GM12878 (cell line): Measurements from ENCODE around the gene ROBO1. TPM values are rescaled to one million over a fixed set of nuclear protein-coding genes. Genes with fewer than 3 reads are reported as not detected.

Source experiments
- ATAC-seq: fragments of 200-7000 bp; cut with Tn5 transposase; 3 replicates; pipeline ENCODE4 v1.9.1; 2020; ENCODE audit warnings: mild to moderate bottlenecking, moderate library complexity
- BruUV-seq: library from RNA; stranded (reverse); fragments of 400-500 nt; replicated peaks from 2 replicates; lab custom pipeline; 2021; lab: Mats Ljungman, UMichigan
- CTCF ChIA-PET: fragments of 300-600 bp; sonication (Branson Sonifier 250); formaldehyde crosslinking; extraction: SDS; loops from one replicate; lab custom pipeline; 2021; ENCODE audit warnings: inconsistent platforms; lab: Yijun Ruan, JAX
- POLR2A ChIA-PET: fragments of 350-600 bp; formaldehyde crosslinking; extraction: SDS; loops from one replicate; lab custom pipeline; 2021; ENCODE audit warnings: inconsistent platforms; lab: Charles Lee
- RAD21 ChIA-PET: fragments of 300-600 bp; sonication (Branson Sonifier 250); formaldehyde crosslinking; loops from one replicate; lab custom pipeline; 2023; ENCODE audit warnings: antibody characterized with exemption; ENCODE audit not compliant: unreplicated experiment; lab: Charles Lee
- SMC1A ChIA-PET: fragments of 300-600 bp; sonication (Branson Sonifier 250); formaldehyde crosslinking; loops from one replicate; lab custom pipeline; 2023; ENCODE audit not compliant: unreplicated experiment, uncharacterized antibody; lab: Charles Lee
- DNase-seq: peaks from one replicate; pipeline ENCODE4 v3.0.0-alpha.2; 2011; ENCODE audit warnings: low read depth, low spot score
- FAIRE-seq: peaks from 3 replicates; lab custom pipeline; 2011; peaks lifted over from hg19 to GRCh38; lab: Jason Lieb, UNC
- H2AFZ ChIP-seq: 2 replicates; pipeline ENCODE4 v1.6.0; 2011; ENCODE audit warnings: low read depth, low read length, control low read depth; ENCODE audit not compliant: control insufficient read depth
- H3K27ac ChIP-seq: 2 replicates; pipeline ENCODE4 v1.5.1; 2011; ENCODE audit warnings: control low read depth; ENCODE audit not compliant: control insufficient read depth, insufficient read depth
- H3K27me3 ChIP-seq, 2 experiments: replicated peaks in 1 of 2; 2 replicates each; pipeline versions ENCODE4 v1.6.0 to v1.6.1; 2011; ENCODE audit warnings: low read length in 1 of 2; ENCODE audit not compliant: control insufficient read depth in 2 of 2, insufficient read depth in 2 of 2
- H3K36me3 ChIP-seq, 2 experiments: 2 replicates each; pipeline ENCODE4 v1.5.1; 2011; ENCODE audit warnings: low read length in 1 of 2; ENCODE audit not compliant: control insufficient read depth in 2 of 2, insufficient read depth in 2 of 2
- H3K4me1 ChIP-seq: 2 replicates; pipeline ENCODE4 v1.6.1; 2011; ENCODE audit warnings: mild to moderate bottlenecking, low read length, moderate library complexity, mixed read lengths; ENCODE audit not compliant: control insufficient read depth, insufficient read depth
- H3K4me2 ChIP-seq: 2 replicates; pipeline ENCODE4 v1.6.0; 2011; ENCODE audit warnings: control low read depth; ENCODE audit not compliant: control insufficient read depth, insufficient read depth
- H3K4me3 ChIP-seq: fragments of 200-600 bp; sonication (generic); 2 replicates; pipeline ENCODE4 v1.5.1; 2016
- H3K79me2 ChIP-seq: 2 replicates; pipeline ENCODE4 v1.6.0; 2011; ENCODE audit warnings: low read length; ENCODE audit not compliant: control insufficient read depth, insufficient read depth
- H3K9ac ChIP-seq: 2 replicates; pipeline ENCODE4 v1.8.0; 2011; ENCODE audit warnings: low read length, control low read depth, mixed read lengths; ENCODE audit not compliant: control insufficient read depth, insufficient read depth
- H3K9me3 ChIP-seq: replicated peaks from 3 replicates; pipeline ENCODE4 v1.5.1; 2011; ENCODE audit warnings: mild to moderate bottlenecking, low read length; ENCODE audit not compliant: control insufficient read depth, insufficient read depth
- H4K20me1 ChIP-seq: 2 replicates; pipeline ENCODE4 v1.6.0; 2011; ENCODE audit not compliant: control insufficient read depth, insufficient read depth
- BMI1 ChIP-seq: fragments of 450-650 bp; IDR thresholded peaks from 2 replicates; pipeline ENCODE4 v1.6.1; 2016; ENCODE audit warnings: mild to moderate bottlenecking, moderate library complexity, borderline replicate concordance
- EED ChIP-seq: sonication (generic); IDR thresholded peaks from 2 replicates; pipeline ENCODE4 v1.6.1; 2016; ENCODE audit warnings: antibody characterized with exemption, low read depth
- FOS ChIP-seq: IDR thresholded peaks from 3 replicates; pipeline ENCODE4 v1.6.1; 2011; ENCODE audit warnings: borderline replicate concordance; ENCODE audit not compliant: insufficient read length; ENCODE audit errors: extremely low read depth
- FOXM1 ChIP-seq: IDR thresholded peaks from 2 replicates; pipeline ENCODE4 v1.6.1; 2012; ENCODE audit warnings: low read depth, mild to moderate bottlenecking, inconsistent platforms, low read length, moderate library complexity
- MXI1 ChIP-seq: fragments of 150-350 bp; IDR thresholded peaks from 2 replicates; pipeline ENCODE4 v1.6.1; 2011; ENCODE audit warnings: low read depth, mild to moderate bottlenecking, inconsistent platforms, low read length, improper control_type of control experiment
- POLR2AphosphoS2 ChIP-seq: IDR thresholded peaks from 2 replicates; pipeline ENCODE4 v1.6.1; 2011; ENCODE audit warnings: low read depth, mild to moderate bottlenecking, low read length, improper control_type of control experiment, moderate library complexity
- RUNX3 ChIP-seq: IDR thresholded peaks from 2 replicates; pipeline ENCODE4 v1.6.1; 2012; ENCODE audit warnings: low read length, inconsistent platforms
- STAT3 ChIP-seq: IDR thresholded peaks from 2 replicates; pipeline ENCODE4 v1.6.1; 2011; ENCODE audit warnings: low read depth, low read length, improper control_type of control experiment
- TAF1 ChIP-seq: IDR thresholded peaks from 2 replicates; pipeline ENCODE4 v1.6.1; 2011; ENCODE audit warnings: mild to moderate bottlenecking, low read depth, low read length, borderline replicate concordance
- WGBS: methylation state at CpG from one replicate; pipeline ENCODE4 v1.1.6; 2016; ENCODE audit warnings: low lambda C conversion rate; ENCODE audit not compliant: insufficient replicate concordance, insufficient coverage; ENCODE audit errors: missing lambda C conversion rate; 5-methylcytosine and 5-hydroxymethylcytosine counted together
- in situ Hi-C: fragments of 300-500 bp; cut with MboI; formaldehyde crosslinking; loops from 9 replicates; pipeline ENCODE4 v1.14.3; 2018; ENCODE audit warnings: mixed read lengths
- intact Hi-C: fragments of 100-400 bp; cut with micrococcal nuclease; formaldehyde crosslinking; loops from one replicate; pipeline ENCODE4 v1.14.2; 2022; ENCODE audit not compliant: unreplicated experiment
- polyA plus RNA-seq, 11 experiments: library from polyadenylated mRNA; depleted of rRNA in 4 of 11; unstranded in 6 of 11; stranded (reverse) in 5 of 11; fragments of >200 nt; fragmentation: Nextera tagmentation in 4 of 11; fragmentation: Illumina TruSeq in 1 of 11; extraction: Ambion mirVana in 4 of 11; extraction: Trizol in 1 of 11; gene quantifications; 1 replicate in 1 of 11; 2 replicates in 10 of 11; pipeline versions ENCODE4 v1.2.1 to v1.2.3, GENCODE V29; 2011 to 2016; ENCODE audit warnings: inconsistent platforms in 2 of 11, missing spikeins in 2 of 11, low read depth in 1 of 11
- total RNA-seq, 4 experiments: library from RNA; depleted of rRNA in 3 of 4; stranded (reverse); fragments of >200 nt in 3 of 4; fragmentation: Illumina TruSeq in 1 of 4; extraction: Trizol in 1 of 4; gene quantifications; 2 replicates each; pipeline versions ENCODE4 v1.2.1 to v1.2.3, GENCODE V29; 2013 to 2021

Gene ROBO1
- total and polyA plus RNA-seq, 10 of the 15 experiments (the other 5 are each of a cell fraction or from before 2014, with no cell fraction given), result 0.29 to 46.5 (median 1.2) TPM

GRCh38 chr3:78882251-78882650 is 885.5 kb downstream of the ROBO1 start:
- SMC1A ChIA-PET, result interaction anchor here (0.6 to 2.5 kb wide), 8 partner anchors 11 to 109 kb away, joined by 3 to 16 read pairs (median 3); no protein-coding TSS in a partner anchor
- H2AFZ ChIP-seq, result no peak overlapping the region
- H3K4me1 ChIP-seq, result no peaks in the 10 kb centered on the region
- no peak overlapping the region for H3K27ac ChIP-seq
- H3K79me2 ChIP-seq, result no peaks in the 10 kb centered on the region
- in situ Hi-C loops, result no loop called here
- POLR2A ChIA-PET, result interaction anchor here (0.6 to 1.3 kb wide), 3 partner anchors 33 to 74 kb away, joined by 3 to 4 read pairs (median 3); no protein-coding TSS in a partner anchor
- no peaks in the 10 kb centered on the region for H3K27me3 ChIP-seq
- no peak for TF ChIP-seq POLR2AphosphoS2
- TF ChIP-seq BMI1, result 0 out of 2 replicates have a peak, but pooled peaks have one; percentile 20
- no peak for TF ChIP-seq MXI1
- no peak for TF ChIP-seq RUNX3
- no peak for TF ChIP-seq TAF1
- TF ChIP-seq STAT3, result no peak
- no peak for TF ChIP-seq FOXM1
- no peak for TF ChIP-seq FOS
- TF ChIP-seq EED, result no peak
- no peaks in the 10 kb centered on the region for H3K9me3 ChIP-seq
- H3K4me2 ChIP-seq, result no peak overlapping the region
- FAIRE-seq, result no peak
- no peak for ATAC-seq
- H3K9ac ChIP-seq, result no peak overlapping the region
- no peaks in the 10 kb centered on the region for H3K36me3 ChIP-seq
- no TSS peak for BruUV-seq
- RAD21 ChIA-PET, result interaction anchor here (0.6 to 2.9 kb wide), 4 partner anchors 11 to 112 kb away, joined by 3 to 18 read pairs (median 4); no protein-coding TSS in a partner anchor
- no peak for DNase-seq
- 48% methylated on average over 6 of the region's 6 CpGs for WGBS
- intact Hi-C loops, result no loop called here
- CTCF ChIA-PET, result interaction anchor here (1.0 kb wide), 1 partner anchor 95 kb away, joined by 4 read pairs; no protein-coding TSS in a partner anchor
- no peaks in the 10 kb centered on the region for H4K20me1 ChIP-seq
- H3K4me3 ChIP-seq, result no peak overlapping the region
